NCI-H187 treated with DMSO at 0.1 percent for 48 hours (cell line): ENCODE data around the gene ITGB8.

Experiments used
- DNase-seq: peaks from one replicate; lab custom pipeline; 2025; lab: John Stamatoyannopoulos, UW

ITGB8 gene

GRCh38 chr7:20343205-20343604 lies 12.5 kb downstream of the ITGB8 start:
- DNase-seq: no peak

GRCh38 chr7:20343941-20344340 lies 13.2 kb downstream of the ITGB8 start:
- no peak for DNase-seq

- DNase-seq: no peak
These were observed 13.7 kb downstream of the ITGB8 start for GRCh38 chr7:20344396-20344795.

- no peak for DNase-seq
These were observed 15.9 kb downstream of the ITGB8 start for GRCh38 chr7:20346577-20346976.

- no peak for DNase-seq
These were observed 17.0 kb downstream of the ITGB8 start for GRCh38 chr7:20347680-20348079.

GRCh38 chr7:20348125-20348807 lies 17.6 kb downstream of the ITGB8 start:
- DNase-seq: no peak

GRCh38 chr7:20350518-20350951 lies 19.8 kb downstream of the ITGB8 start:
- DNase-seq: no peak

- DNase-seq: no peak
These were observed 20.4 kb downstream of the ITGB8 start for GRCh38 chr7:20350996-20351692.

GRCh38 chr7:20351901-20352300 lies 21.2 kb downstream of the ITGB8 start:
- no peak for DNase-seq

- DNase-seq: no peak
These were observed 22.0 kb downstream of the ITGB8 start for GRCh38 chr7:20352573-20353306.

- no peak for DNase-seq
These were observed 24.2 kb downstream of the ITGB8 start for GRCh38 chr7:20354610-20355528.

GRCh38 chr7:20358106-20358505 lies 27.4 kb downstream of the ITGB8 start:
- no peak for DNase-seq

GRCh38 chr7:20358762-20359282 lies 28.1 kb downstream of the ITGB8 start:
- DNase-seq: no peak

- no peak for DNase-seq
These were observed 28.8 kb downstream of the ITGB8 start for GRCh38 chr7:20359341-20359963.

- no peak for DNase-seq
These were observed 32.0 kb downstream of the ITGB8 start for GRCh38 chr7:20362574-20363253.

- no peak for DNase-seq
These were observed 34.0 kb downstream of the ITGB8 start for GRCh38 chr7:20364571-20365196.

GRCh38 chr7:20365486-20365885 lies 34.8 kb downstream of the ITGB8 start:
- DNase-seq: no peak

GRCh38 chr7:20374399-20374798 lies 43.7 kb downstream of the ITGB8 start:
- no peak for DNase-seq

- DNase-seq: no peak
These were observed 46.1 kb downstream of the ITGB8 start for GRCh38 chr7:20376796-20377195.

- DNase-seq: no peak
These were observed 50.8 kb downstream of the ITGB8 start for GRCh38 chr7:20381406-20382034.
